Activated CD8-positive, alpha-beta memory T cell treated with anti-CD3 and anti-CD28 coated beads for 36 hours (primary cell): Measurements from ENCODE around the gene CROCC2. TPM values are rescaled to one million over a fixed set of nuclear protein-coding genes. Genes with fewer than 3 reads are reported as not detected.

Experiments
- CTCF ChIA-PET: fragments of 350-600 bp; sonication (Branson Sonifier 250); formaldehyde crosslinking; loops from one replicate; lab custom pipeline; 2021; ENCODE audit warnings: antibody characterized with exemption; lab: Charles Lee
- POLR2A ChIA-PET: fragments of 350-600 bp; sonication (Branson Sonifier 250); formaldehyde crosslinking; loops from one replicate; lab custom pipeline; 2021; ENCODE audit warnings: antibody characterized with exemption; lab: Charles Lee
- total RNA-seq, 2 experiments: library from RNA; stranded (reverse); gene quantifications; one replicate each; pipeline ENCODE4 v1.2.3, GENCODE V29; 2021

The CROCC2 gene
- total RNA-seq, 2 experiments from 2014 or later = not detected

GRCh38 chr2:241035142-241035817 is 129.1 kb downstream of the CROCC2 start:
- ChIA-PET CTCF (no interaction called here), POLR2A (no interaction called here)

- CTCF ChIA-PET = no interaction called here
These were observed 129.8 kb downstream of the CROCC2 start for GRCh38 chr2:241035818-241036396.

GRCh38 chr2:241036397-241036963 is 130.3 kb downstream of the CROCC2 start:
- CTCF ChIA-PET = no interaction called here
- POLR2A ChIA-PET = no interaction called here

More at GRCh38 chr2:241035818-241036396, 129.8 kb downstream of the CROCC2 start:
- POLR2A ChIA-PET = no interaction called here

- ChIA-PET POLR2A (no interaction called here), CTCF (no interaction called here)
These were observed 130.9 kb downstream of the CROCC2 start for GRCh38 chr2:241036964-241037421.

- CTCF ChIA-PET = interaction anchor here (0.7 kb wide), 1 partner anchor 19 kb away, joined by 3 read pairs; no protein-coding TSS in a partner anchor
- POLR2A ChIA-PET = interaction anchor here (0.6 kb wide), 1 partner anchor 10 kb away, joined by 7 read pairs; no protein-coding TSS in a partner anchor
These were observed 131.4 kb downstream of the CROCC2 start for GRCh38 chr2:241037498-241037897.

- POLR2A ChIA-PET = interaction anchor here (0.7 kb wide), 1 partner anchor 932 kb away, joined by 8 read pairs; no protein-coding TSS in a partner anchor
- CTCF ChIA-PET = interaction anchor here (0.7 kb wide), 1 partner anchor 20 kb away, joined by 3 read pairs; no protein-coding TSS in a partner anchor
These were observed 132.4 kb downstream of the CROCC2 start for GRCh38 chr2:241038374-241039180.

GRCh38 chr2:241039416-241039815 is 133.3 kb downstream of the CROCC2 start:
- ChIA-PET POLR2A (no interaction called here), CTCF (no interaction called here)

- POLR2A ChIA-PET = no interaction called here
- CTCF ChIA-PET = no interaction called here
These were observed 134.1 kb downstream of the CROCC2 start for GRCh38 chr2:241040081-241040803.

- CTCF ChIA-PET = no interaction called here
These were observed 135.5 kb downstream of the CROCC2 start for GRCh38 chr2:241041589-241042158.

More at GRCh38 chr2:241041589-241042158, 135.5 kb downstream of the CROCC2 start:
- POLR2A ChIA-PET = no interaction called here

Other genes with a start within 250 kb of the CROCC2 start
- not detected for gene AQP12B, start 223.5 kb upstream of the CROCC2 start, total RNA-seq
- gene AQP12A, start 214.5 kb upstream of the CROCC2 start, total RNA-seq = not detected
- 1 to 10 TPM; 2.6 to 3.4 TPM for gene KIF1A, start 86.1 kb upstream of the CROCC2 start, total RNA-seq
- gene AGXT, start 37.5 kb upstream of the CROCC2 start, total RNA-seq = not detected
- not detected for gene MAB21L4, start 10.2 kb upstream of the CROCC2 start, total RNA-seq
- gene SNED1, start 92.3 kb downstream of the CROCC2 start, total RNA-seq = under 1 TPM; 0.53 to 0.63 TPM
- gene MTERF4, start 196.0 kb downstream of the CROCC2 start, total RNA-seq = 10 to 100 TPM; 41.3 to 41.4 TPM
- gene PASK, start 243.1 kb downstream of the CROCC2 start, total RNA-seq = 10 to 100 TPM; 73.6 to 73.8 TPM
- 10 to 100 TPM; 90.2 to 92.0 TPM for gene PPP1R7, start 244.1 kb downstream of the CROCC2 start, total RNA-seq